WERI-Rb-1 (cell line): Measurements from ENCODE around the gene CDH5.
"Not testable (repeated sequence)": the region's sequence is repeated elsewhere in the genome, so short reads cannot be mapped to it uniquely, and the experiment has no call there.

ENCODE experiments used
- DNase-seq: peaks from one replicate; pipeline ENCODE4 v3.0.0-alpha.2; 2020
- H3K27ac ChIP-seq: fragments of 250-450 bp; sonication (Bioruptor Pico); 2 replicates; pipeline ENCODE4 v1.5.1; 2020; ENCODE audit warnings: mild to moderate bottlenecking, moderate library complexity
- H3K27me3 ChIP-seq: fragments of 250-450 bp; sonication (Bioruptor Pico); 2 replicates; pipeline ENCODE4 v1.5.1; 2021; ENCODE audit warnings: mild to moderate bottlenecking, low read depth, moderate library complexity; ENCODE audit not compliant: insufficient read depth, severe bottlenecking
- H3K36me3 ChIP-seq: fragments of 250-450 bp; sonication (Bioruptor Pico); 2 replicates; pipeline ENCODE4 v1.5.1; 2020; ENCODE audit warnings: mild to moderate bottlenecking, moderate library complexity
- H3K4me3 ChIP-seq: 2 replicates; pipeline ENCODE4 v1.5.1; 2011; ENCODE audit warnings: low read depth, mild to moderate bottlenecking, control low read depth, low read length
- H3K9me3 ChIP-seq: fragments of 250-450 bp; sonication (Bioruptor Pico); 2 replicates; pipeline ENCODE4 v1.5.1; 2021; ENCODE audit warnings: mild to moderate bottlenecking, moderate library complexity; ENCODE audit not compliant: severe bottlenecking
- TF ChIP-seq, protein P1 (sequence below): IDR thresholded peaks from 2 replicates; pipeline ENCODE4 v1.5.1; 2011; ENCODE audit warnings: low read depth, mild to moderate bottlenecking, control low read depth, inconsistent platforms, low read length

Gene CDH5

GRCh38 chr16:66451548-66451947 is 85.1 kb downstream of the CDH5 start:
- TF ChIP-seq, protein P1, sequence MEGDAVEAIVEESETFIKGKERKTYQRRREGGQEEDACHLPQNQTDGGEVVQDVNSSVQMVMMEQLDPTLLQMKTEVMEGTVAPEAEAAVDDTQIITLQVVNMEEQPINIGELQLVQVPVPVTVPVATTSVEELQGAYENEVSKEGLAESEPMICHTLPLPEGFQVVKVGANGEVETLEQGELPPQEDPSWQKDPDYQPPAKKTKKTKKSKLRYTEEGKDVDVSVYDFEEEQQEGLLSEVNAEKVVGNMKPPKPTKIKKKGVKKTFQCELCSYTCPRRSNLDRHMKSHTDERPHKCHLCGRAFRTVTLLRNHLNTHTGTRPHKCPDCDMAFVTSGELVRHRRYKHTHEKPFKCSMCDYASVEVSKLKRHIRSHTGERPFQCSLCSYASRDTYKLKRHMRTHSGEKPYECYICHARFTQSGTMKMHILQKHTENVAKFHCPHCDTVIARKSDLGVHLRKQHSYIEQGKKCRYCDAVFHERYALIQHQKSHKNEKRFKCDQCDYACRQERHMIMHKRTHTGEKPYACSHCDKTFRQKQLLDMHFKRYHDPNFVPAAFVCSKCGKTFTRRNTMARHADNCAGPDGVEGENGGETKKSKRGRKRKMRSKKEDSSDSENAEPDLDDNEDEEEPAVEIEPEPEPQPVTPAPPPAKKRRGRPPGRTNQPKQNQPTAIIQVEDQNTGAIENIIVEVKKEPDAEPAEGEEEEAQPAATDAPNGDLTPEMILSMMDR = no peak
- Histone ChIP-seq H3K4me3 (no peak overlapping the region), H3K36me3 (no peaks in the 10 kb centered on the region), H3K27me3 (no peaks in the 10 kb centered on the region), H3K27ac (no peak overlapping the region), H3K9me3 (no peaks in the 10 kb centered on the region)
- no peak for DNase-seq

DNA sequence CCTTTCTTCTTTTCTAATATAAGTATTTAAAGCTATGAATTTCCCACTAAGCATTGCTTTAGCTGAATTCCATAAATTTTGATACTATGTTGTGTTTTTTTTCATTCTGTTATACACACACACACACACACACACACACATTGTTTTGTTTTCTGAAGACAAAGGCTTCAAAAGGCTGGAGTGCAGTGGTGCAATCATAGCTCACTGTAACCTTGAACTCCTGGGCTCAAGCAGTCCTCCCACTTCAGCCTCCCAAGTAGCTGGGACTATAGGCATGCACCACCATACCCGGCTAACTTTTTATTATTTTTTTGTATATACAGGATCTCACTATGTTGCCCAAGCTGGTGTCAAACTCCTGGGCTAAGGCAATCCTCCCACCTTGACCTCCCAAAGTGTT is 86.7 kb downstream of the CDH5 start:
- not testable (repeated sequence) for H3K4me3 ChIP-seq, H3K27me3 ChIP-seq, H3K27ac ChIP-seq, H3K36me3 ChIP-seq, DNase-seq, H3K9me3 ChIP-seq
